GM15510 (cell line): Measurements from ENCODE around the gene IL12RB1.

ENCODE experiments used
- POLR2A ChIP-seq: IDR thresholded peaks from 3 replicates; pipeline ENCODE4 v1.6.1; 2011; ENCODE audit warnings: borderline replicate concordance; ENCODE audit not compliant: insufficient read length; ENCODE audit errors: extremely low read depth

IL12RB1 gene

GRCh38 chr19:18119013-18119716, 32.4 kb upstream of the IL12RB1 start:
- TF ChIP-seq POLR2A = no peak

DNA sequence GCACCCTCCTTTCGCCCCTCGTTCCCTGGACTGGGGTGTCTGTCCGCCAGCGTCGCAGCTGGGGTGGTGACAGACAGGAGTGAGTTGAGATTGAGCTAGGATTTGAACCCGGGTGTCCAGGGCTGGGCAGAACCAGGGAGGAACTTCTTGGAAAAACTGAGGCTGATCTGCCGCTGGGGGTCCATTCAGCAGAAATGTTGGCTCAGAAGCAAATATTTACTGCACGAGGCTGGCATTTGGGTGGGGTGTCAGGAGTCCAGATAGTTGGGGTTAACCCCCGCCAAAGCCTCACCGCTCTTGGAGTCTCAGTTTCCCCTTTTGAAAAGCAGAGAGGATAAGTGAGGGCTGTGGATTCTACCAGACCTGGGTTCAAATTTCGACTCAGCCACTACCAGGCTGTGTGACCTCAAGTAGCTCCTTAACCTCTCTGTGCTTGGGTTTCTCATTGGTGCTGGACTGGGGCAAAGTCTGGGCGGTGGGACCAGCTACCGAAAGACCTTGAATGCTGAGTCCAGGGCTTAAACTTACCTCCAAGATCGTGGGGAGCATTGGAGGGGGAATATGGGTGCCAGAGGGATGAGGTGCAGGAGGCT, 31.8 kb upstream of the IL12RB1 start:
- TF ChIP-seq POLR2A = no peak

- TF ChIP-seq POLR2A = no peak
Observed at GRCh38 chr19:18117692-18118378, 31.1 kb upstream of the IL12RB1 start.

DNA sequence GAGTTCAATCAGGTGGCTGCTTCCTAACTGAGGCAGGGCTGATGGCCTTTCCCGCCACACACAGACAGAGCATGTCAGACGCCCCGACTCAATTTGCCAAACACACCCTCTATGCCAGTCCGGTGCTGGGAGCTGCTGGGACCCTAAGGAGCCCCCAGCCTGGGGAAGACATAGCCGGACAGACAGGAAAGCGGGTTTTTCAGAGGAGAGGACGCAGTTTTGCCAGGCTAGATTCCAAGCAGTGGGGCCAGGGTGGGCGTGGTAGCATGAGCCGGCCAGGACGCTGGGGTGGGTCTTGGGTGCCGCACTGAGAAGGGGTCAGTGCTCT, 30.6 kb upstream of the IL12RB1 start:
- no peak for TF ChIP-seq POLR2A

- TF ChIP-seq POLR2A = no peak
Observed at GRCh38 chr19:18114483-18114882, 27.7 kb upstream of the IL12RB1 start.

- no peak for TF ChIP-seq POLR2A
Observed at GRCh38 chr19:18113827-18114226, 27.1 kb upstream of the IL12RB1 start.

DNA sequence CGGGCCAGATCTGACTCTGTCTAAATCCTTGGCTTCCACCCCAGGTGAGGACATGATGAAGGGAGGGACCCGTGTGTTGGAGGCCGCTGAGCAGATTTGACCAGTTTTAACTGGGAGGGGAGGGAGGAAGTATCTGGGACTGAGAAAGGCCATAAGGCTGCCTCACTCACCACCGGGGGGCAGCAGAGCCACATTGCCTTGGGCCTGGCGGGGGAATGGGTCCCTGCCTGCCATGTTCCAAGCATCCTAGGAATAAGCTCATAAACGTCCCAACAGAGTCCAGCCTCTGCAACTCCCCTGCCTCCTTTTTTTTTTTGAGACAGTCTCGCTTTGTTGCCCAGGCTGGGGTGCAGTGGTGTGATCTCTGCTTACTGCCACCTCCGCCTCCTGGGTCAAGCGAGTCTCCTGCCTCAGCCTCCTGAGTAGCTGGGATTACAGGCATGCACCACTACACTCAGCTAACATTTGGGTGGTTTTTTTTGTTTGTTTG, 26.3 kb upstream of the IL12RB1 start:
- TF ChIP-seq POLR2A = no peak

- no peak for TF ChIP-seq POLR2A
Observed at GRCh38 chr19:18110609-18111232, 24.0 kb upstream of the IL12RB1 start.

DNA sequence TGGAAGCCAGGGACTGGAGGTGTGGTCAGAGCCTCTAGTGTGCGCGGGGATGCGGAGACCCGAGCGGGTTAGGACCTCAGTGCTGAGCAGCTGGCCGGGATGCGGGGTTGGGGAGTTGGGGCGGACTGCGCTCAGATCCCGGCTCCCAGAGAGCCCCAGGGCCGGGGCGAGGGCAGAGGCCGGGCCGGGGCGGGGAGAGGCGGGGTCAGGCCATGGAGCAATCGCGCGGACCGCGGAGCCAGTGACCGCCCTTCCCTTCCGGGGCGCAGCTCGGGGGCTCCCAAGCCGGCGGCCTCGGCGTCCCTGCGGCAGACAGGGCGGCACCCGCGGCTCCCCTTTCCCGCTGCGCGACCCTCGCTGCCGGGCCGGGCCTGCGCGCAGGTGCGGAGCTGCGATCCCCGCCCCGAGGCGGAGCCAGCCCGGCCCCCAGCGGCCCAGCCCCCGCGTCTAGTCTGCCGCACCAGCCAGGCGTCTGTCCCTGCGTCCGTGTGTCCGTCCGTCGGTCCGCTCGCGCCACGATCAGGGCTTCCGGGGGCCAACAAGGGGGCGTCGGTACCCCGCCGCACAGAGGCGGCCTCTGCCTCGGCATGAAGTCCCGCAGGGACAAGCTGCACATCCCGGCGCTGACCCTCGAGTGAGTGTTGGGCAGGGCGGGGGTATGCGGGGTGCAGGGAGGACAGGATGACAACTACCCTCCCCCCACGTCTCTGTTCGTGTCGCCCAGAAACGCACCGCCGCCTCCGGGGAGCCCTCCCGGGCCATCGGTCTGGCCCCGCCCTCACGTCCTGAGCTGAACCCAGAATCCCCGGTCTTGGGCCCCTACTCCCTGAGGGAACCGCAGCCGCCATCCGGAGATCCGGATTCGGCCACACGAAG, 23.2 kb upstream of the IL12RB1 start:
- peak; percentile 46 for TF ChIP-seq POLR2A

DNA sequence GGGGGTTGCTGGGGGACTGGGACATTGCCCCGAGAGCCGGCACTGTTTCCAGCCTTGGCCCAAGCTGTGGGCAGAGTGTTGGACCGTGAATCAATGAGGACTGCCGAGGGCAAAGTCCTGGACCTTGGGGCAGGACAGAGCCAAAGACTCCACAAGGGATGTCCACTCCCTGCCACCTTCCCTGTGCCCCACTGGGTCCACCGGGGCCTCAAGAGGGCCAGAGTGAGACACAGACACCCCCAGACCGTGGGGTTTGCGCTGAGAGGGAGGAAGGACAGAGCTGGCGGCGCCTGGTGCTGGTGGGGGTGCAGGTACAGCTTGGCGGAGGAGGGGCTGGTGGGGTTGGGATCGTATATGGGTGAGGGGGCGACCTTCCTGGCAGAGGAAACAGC, 22.6 kb upstream of the IL12RB1 start:
- no peak for TF ChIP-seq POLR2A

DNA sequence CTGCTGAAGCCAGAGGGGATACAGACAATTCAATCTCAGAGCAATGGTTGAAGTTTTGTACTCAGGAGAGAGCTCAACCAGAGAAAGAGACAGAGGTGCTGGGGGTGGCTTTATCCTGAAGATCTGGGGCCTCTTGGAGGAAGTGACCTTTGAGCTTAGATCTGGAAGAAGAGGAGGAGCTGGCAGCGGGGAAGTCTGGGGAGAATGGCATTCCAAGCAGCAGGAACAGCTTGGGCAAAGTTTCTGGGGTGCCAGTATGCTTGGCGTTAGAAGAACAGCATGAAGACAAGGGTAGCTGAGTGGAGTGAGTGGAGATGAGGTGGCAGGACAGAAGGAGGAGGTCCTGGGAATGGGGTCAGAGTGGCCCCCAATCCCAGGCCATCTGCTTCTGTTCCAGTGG, 22.2 kb upstream of the IL12RB1 start:
- no peak for TF ChIP-seq POLR2A

DNA sequence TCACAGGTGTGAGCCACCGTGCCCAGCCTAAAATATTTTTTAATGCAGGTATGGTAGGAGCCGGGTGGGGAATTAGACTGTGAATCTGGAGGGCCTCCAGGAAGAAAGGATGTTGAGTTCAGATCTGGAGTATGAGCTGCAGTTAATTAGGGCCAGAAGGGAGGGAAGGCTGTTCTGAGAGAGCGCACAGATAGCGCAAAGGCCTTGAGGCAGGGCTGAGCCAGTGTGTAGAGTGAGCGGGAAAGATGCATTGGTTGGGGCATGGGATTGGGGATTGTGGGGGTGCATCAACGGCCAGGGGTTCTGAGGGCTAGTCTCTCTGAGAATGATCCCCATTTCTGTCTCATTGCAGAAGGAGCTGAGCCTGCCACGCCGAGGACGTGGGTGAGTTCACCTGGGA, 20.5 kb upstream of the IL12RB1 start:
- no peak for TF ChIP-seq POLR2A

GRCh38 chr19:18104793-18105131, 18.0 kb upstream of the IL12RB1 start:
- TF ChIP-seq POLR2A = no peak

DNA sequence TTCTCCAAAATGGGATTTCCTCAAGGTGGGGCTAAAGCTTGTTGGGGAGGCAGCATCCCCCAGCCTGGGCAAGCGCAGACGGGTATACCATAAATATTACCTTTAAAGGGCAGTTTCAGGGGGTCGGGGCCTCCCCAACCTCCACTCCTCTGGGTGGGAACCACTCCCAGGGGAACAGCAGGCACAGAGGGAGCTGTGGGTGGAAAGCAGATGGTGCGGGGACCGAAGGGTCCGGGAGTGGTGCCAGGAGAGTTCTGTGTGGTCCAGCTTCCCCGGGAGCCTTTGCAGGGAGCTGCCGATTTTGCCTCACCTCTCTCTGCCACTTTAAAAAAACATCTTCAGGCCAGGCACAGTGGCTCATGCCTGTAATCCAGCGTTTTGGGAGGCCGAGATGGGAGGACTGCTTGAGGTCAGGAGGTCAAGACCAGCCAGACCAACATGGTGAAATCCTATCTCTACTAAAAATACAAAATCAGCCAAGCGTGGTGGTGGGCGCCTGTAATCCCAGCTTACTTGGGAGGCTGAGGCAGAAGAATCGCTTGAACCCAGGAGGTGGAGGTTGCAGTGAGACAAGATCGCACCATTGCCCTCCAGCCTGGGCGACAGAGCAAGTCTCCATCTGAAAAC, 16.3 kb upstream of the IL12RB1 start:
- no peak for TF ChIP-seq POLR2A
